GM19099 (cell line): ENCODE measurements around the gene CAMK2N2.

Experiments used
- POLR2A ChIP-seq: IDR thresholded peaks from 3 replicates; pipeline ENCODE4 v1.6.1; 2011; ENCODE audit warnings: low read depth; ENCODE audit not compliant: insufficient read length; ENCODE audit errors: extremely low read depth

CAMK2N2 gene

DNA sequence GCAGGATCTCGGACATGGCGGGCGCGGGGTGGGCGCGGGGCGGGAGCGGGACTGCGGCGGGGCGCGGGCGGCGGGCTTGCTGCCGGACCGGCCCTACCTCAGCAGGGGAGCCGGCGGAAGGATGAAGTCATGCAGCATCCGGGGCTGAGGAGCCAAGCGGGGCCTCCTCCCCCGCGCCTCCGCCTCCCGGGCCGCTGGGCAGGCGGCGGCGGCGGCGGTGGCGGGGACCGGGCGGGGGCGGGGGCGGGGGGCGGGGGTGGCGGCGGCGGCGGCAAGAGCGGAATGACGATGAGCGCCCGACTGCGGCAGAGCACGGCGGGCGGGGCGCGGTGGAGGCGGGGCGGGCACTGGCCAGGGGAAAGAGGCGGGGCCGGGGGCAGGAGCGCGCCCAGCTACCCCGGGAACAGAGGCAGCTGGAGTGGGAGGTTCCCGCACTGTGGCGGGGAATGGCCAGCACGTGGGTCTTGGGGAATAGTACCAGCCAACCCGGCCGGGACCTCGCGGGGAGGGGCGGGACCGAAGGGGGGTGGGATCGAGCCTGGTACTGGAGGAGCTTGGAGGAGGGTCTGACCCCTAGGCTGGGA, at the start of gene CAMK2N2:
TSS of gene CAMK2N2 (minus strand) at position 284 of the 584 bp plus-strand sequence. CDS start at position 16, 268 bp downstream.
- TF ChIP-seq POLR2A: no peak

DNA sequence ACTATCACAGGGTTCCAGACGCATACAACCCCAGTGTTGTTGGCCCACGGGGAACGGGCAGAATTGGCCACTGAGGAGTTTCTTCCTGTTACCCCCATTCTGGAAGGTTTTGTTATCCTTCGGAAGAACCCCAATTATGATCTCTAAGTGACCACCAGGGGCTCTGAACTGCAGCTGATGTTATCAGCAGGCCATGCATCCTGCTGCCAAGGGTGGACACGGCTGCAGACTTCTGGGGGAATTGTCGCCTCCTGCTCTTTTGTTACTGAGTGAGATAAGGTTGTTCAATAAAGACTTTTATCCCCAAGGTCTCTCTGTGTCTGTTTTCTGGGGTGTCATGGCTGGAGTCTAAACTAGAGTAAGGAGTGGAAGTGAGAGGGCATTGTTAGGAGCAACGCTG, 47.4 kb upstream of the CAMK2N2 start:
- TF ChIP-seq POLR2A: no peak

GRCh38 chr3:184307915-184308314, 46.6 kb upstream of the CAMK2N2 start:
- TF ChIP-seq POLR2A: no peak

GRCh38 chr3:184306341-184306972, 45.1 kb upstream of the CAMK2N2 start:
- TF ChIP-seq POLR2A: no peak

DNA sequence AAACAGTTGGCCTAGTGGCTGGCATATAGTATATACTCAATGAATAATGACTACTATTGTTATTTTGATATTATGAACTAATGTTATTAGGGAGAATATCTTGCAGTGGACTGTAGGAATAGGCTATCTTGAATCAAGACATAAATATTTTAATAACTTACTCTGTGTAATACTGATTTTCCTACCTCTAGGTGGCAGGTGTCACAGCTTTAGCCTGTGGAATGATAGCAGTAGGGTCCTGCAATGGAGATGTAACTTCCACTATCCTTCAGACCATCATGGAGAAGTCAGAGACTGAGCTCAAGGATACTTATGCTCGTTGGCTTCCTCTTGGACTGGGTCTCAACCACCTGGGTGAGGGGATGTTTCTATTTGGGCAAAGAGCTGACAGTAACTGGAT, 44.2 kb upstream of the CAMK2N2 start:
- TF ChIP-seq POLR2A: no peak

DNA sequence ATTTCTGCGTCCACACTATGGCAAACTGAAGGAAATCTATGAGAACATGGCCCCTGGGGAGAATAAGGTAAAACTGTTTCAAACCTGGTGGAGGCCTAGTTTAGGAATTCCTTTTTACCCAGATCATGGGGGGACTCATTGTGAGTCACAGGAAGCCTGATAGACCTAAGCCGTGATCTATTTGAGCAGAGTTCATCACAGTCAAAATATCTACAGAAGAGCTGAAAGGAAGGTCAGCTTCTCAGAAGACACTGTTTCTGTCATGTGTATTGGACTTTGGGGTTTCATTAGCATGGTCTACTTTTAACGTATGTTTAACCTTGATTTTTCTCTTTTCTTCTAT, 39.0 kb upstream of the CAMK2N2 start:
- no peak for TF ChIP-seq POLR2A

DNA sequence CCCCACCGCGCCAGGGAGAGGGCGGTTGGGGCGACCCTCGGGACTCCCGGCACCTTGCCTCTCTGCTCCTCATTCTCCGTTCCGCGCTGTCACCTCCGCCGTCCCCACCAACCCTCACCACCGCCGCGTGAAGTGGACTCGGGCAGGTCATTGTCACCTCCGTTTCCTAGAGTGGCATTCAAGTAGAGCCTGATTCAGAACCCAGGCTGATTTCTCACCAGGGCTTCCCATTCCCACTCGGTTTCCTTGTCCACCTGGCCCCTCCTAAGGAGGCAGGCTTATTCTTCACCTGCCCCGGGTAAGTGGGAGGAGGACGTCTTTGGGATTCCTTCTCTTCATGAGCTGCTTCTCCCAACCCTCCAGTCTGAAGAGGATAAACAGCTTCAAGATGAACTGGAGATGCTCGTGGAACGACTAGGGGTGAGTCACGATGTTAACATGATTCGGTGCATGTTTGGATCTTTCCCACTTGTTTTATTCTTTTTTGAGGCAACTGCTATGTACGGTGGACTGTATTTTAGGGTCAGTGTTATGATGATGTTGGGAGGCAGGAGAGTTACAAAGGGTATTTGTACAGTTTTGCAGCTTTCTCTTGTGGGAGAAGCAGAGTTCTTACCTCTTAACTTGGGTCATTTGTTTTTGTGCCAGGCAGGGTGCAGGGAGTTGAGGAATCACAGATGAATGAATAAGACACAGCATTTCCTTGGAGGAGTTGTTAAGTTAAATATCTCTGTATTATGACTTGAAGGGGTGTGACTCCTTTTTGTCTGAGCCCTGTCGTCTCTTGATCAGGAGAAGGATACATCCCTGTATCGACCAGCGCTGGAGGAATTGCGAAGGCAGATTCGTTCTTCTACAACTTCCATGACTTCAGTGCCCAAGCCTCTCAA, 38.4 kb upstream of the CAMK2N2 start:
- no peak for TF ChIP-seq POLR2A

DNA sequence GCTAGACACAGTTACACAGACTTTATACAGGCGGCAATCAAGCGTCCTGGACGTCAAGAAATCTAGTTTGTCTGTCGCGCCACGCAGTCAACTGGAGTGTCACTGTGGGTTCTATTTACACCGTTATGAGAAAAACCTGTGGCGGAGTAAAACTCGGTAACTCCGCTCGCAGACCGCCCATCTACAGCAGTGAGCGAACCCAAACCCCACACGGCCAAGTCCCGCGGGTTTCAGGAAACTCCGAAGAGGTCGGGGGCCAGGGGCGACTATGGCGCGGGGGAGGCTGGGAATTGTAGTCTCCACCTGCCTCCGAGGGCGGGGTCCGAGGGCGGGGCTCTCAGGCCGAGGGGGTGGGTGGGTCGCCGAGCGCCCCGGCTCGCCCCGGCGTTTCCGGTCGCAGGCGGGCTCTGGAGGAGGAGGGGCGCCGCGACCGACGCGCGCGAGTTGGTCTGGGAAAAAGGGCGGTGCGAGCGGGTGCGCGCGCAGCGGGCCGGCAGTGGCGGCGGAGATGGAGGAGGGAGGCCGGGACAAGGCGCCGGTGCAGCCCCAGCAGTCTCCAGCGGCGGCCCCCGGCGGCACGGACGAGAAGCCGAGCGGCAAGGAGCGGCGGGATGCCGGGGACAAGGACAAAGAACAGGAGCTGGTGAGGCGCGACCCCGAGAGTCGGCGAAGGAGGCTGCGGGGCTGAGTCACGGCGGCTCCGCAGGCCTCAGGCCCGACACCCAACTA, 37.6 kb upstream of the CAMK2N2 start, which contains the start of gene PSMD2:
TSS of gene PSMD2 (plus strand) at position 483 of the 729 bp plus-strand sequence. CDS start at position 509, 26 bp downstream.
- TF ChIP-seq POLR2A: peak; percentile 79

- TF ChIP-seq POLR2A: no peak
These were observed 35.3 kb upstream of the CAMK2N2 start for GRCh38 chr3:184296616-184297015.

DNA sequence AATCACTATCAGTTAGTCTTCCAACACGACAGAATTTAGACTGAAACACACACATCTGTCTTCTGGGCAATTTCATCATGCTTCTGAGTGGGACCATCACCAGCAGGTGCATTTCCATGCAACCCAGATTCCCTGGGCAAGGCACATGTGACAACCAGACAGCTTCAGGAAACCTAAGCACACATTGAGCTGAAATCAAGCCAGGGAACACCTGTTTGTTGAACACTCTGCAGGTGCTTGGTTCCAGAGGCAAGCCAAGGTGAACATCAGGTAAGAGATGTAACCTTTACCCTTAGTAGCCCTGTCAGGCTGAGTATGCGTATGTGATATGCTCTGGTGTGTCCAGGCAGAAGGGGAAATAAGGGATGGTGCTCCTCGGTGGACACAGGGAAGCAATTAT, 34.4 kb upstream of the CAMK2N2 start:
- TF ChIP-seq POLR2A: no peak

GRCh38 chr3:184291738-184292445, 30.5 kb upstream of the CAMK2N2 start:
- TF ChIP-seq POLR2A: no peak

DNA sequence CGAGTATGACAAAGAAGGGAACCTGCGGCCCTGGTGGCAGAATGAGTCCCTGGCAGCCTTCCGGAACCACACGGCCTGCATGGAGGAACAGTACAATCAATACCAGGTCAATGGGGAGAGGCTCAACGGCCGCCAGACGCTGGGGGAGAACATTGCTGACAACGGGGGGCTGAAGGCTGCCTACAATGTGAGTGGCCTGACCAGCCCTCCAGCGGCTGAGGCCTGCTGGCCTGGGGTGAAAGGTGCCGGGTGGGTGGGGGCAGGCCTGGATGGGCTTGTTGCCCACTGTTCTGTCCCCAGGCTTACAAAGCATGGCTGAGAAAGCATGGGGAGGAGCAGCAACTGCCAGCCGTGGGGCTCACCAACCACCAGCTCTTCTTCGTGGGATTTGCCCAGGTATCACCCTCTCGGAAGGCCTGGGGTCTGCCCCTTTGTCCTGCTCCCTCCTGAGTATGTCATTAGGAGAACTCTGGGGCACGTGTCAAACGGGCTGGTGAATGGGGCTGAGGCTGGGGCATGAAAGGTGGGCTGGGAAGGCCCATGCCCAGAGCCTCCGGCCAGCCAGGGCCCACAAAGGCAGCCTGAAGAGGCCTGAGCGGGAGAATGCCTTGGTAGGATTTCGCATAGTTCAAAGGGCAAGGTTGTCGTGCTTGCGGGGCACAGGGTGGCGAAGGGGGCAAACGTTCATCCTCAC, 29.8 kb upstream of the CAMK2N2 start:
- TF ChIP-seq POLR2A: no peak

DNA sequence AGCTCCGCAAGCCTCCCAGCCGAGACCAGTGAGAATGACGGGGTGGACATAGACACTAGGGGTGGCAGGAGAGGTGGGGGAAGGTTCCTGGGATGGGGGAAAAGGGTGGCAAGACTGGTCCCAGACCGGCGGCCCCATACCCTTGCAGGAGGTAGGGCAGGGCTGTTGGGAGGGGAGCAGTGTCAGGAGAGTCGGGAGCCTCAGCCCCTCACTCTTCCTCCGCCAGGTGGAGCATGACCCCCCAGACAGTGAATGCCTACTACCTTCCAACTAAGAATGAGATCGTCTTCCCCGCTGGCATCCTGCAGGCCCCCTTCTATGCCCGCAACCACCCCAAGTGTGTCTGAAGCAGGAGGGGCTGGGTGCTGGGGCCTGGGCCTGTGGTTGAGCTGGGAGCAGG, 29.0 kb upstream of the CAMK2N2 start:
- no peak for TF ChIP-seq POLR2A

- no peak for TF ChIP-seq POLR2A
These were observed 28.1 kb upstream of the CAMK2N2 start for GRCh38 chr3:184289426-184289938.

DNA sequence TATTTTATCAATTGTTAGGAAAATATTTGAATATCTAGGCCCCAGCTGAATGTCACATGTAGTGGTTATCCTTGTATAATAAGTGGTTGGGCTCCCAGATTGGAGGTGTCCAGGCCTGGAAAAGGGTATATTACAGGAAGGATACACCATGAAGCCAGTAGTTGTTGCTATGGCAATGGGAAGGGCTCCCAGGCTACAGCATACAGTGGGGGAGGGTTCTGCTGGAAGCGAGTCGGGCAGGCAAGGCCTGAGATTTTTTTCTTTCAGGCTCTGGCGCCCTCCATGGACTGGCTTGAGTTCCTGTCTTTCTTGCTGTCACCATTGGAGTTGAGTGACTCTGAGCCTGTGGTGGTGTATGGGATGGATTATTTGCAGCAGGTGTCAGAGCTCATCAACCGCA, 23.3 kb upstream of the CAMK2N2 start:
- TF ChIP-seq POLR2A: no peak
